Endothelial cell of umbilical vein (primary cell): ENCODE results near the gene FAM81A. TPM values are rescaled to one million over a fixed set of nuclear protein-coding genes. Genes with fewer than 3 reads are reported as not detected.

ENCODE experiments used
- BruUV-seq: library from RNA; stranded (reverse); fragments of 400-500 nt; replicated peaks from 2 replicates; lab custom pipeline; 2021; lab: Mats Ljungman, UMichigan
- CTCF ChIA-PET: fragments of 300-600, 350-600 bp; sonication (Branson Sonifier 250); formaldehyde crosslinking; loops from one replicate; lab custom pipeline; 2021; ENCODE audit warnings: antibody characterized with exemption, inconsistent platforms; lab: Charles Lee
- POLR2A ChIA-PET: fragments of 300-600, 350-600 bp; sonication (Branson Sonifier 250); formaldehyde crosslinking; loops from one replicate; lab custom pipeline; 2021; ENCODE audit warnings: antibody characterized with exemption, inconsistent platforms; lab: Charles Lee
- DNase-seq: peaks from one replicate; pipeline ENCODE4 v3.0.0-alpha.2; 2011; ENCODE audit warnings: low read depth, low spot score
- FAIRE-seq: peaks from 2 replicates; lab custom pipeline; 2011; peaks lifted over from hg19 to GRCh38; lab: Jason Lieb, UNC
- H2AFZ ChIP-seq: 2 replicates; pipeline ENCODE4 v1.6.0; 2012; ENCODE audit warnings: low read depth, low read length, control low read depth, inconsistent platforms
- H3K27ac ChIP-seq: 2 replicates; pipeline ENCODE4 v1.5.1; 2011; ENCODE audit warnings: low read depth, mild to moderate bottlenecking, control low read depth, low read length, moderate library complexity; ENCODE audit not compliant: insufficient read depth
- H3K27me3 ChIP-seq, 2 experiments: 2 replicates each; pipeline versions ENCODE4 v1.6.0 to v1.6.1; 2011; ENCODE audit warnings: low read length in 2 of 2, mixed read lengths in 1 of 2; ENCODE audit not compliant: control insufficient read depth in 2 of 2, insufficient read depth in 2 of 2
- H3K36me3 ChIP-seq, 2 experiments: 2 replicates in 1 of 2; 3 replicates in 1 of 2; pipeline ENCODE4 v1.5.1; 2011; ENCODE audit warnings: low read length in 2 of 2, mild to moderate bottlenecking in 1 of 2, moderate library complexity in 1 of 2; ENCODE audit not compliant: control insufficient read depth in 2 of 2, insufficient read depth in 2 of 2; ENCODE audit errors: extremely low read depth in 1 of 2
- H3K4me1 ChIP-seq: 3 replicates; pipeline ENCODE4 v1.5.1; 2011; ENCODE audit warnings: mild to moderate bottlenecking, low read length; ENCODE audit not compliant: control insufficient read depth, insufficient read depth; ENCODE audit errors: extremely low read depth
- H3K4me2 ChIP-seq: 2 replicates; pipeline ENCODE4 v1.6.1; 2011; ENCODE audit warnings: low read length, control low read depth, mixed read lengths; ENCODE audit not compliant: insufficient read depth
- H3K4me3 ChIP-seq, 3 experiments: fragments of 200-600 bp in 1 of 3; sonication (generic), shearing (Covaris generic) in 1 of 3; replicated peaks in 1 of 3; 2 replicates each; pipeline ENCODE4 v1.5.1; 2011 to 2016; ENCODE audit warnings: control low read depth in 3 of 3, low read length in 3 of 3, mild to moderate bottlenecking in 2 of 3, inconsistent platforms in 1 of 3, low read depth in 1 of 3, moderate library complexity in 1 of 3; ENCODE audit not compliant: insufficient read depth in 1 of 3
- H3K79me2 ChIP-seq: 2 replicates; pipeline ENCODE4 v1.6.0; 2012; ENCODE audit warnings: low read length, inconsistent platforms; ENCODE audit not compliant: control insufficient read depth, insufficient read depth
- H3K9ac ChIP-seq: replicated peaks from 2 replicates; pipeline ENCODE3; 2011; ENCODE audit warnings: low read length, control low read depth; ENCODE audit not compliant: insufficient read depth; ENCODE audit errors: extremely low read depth
- H3K9me1 ChIP-seq: replicated peaks from 3 replicates; pipeline ENCODE4 v1.6.0; 2011; ENCODE audit warnings: mild to moderate bottlenecking, low read length; ENCODE audit not compliant: control insufficient read depth, insufficient read depth; ENCODE audit errors: extremely low read depth
- H3K9me3 ChIP-seq: replicated peaks from 2 replicates; pipeline ENCODE4 v1.5.1; 2012; ENCODE audit warnings: low read length, inconsistent platforms; ENCODE audit not compliant: control insufficient read depth, insufficient read depth
- H4K20me1 ChIP-seq: replicated peaks from 2 replicates; pipeline ENCODE3; 2011; ENCODE audit warnings: mild to moderate bottlenecking, low read length; ENCODE audit not compliant: control insufficient read depth, insufficient read depth; ENCODE audit errors: extremely low read depth
- CTCF ChIP-seq, 2 donors: IDR thresholded peaks; 1 replicate in 1 of 2; 2 replicates in 1 of 2; pipeline ENCODE4 v1.5.1; 2011; ENCODE audit warnings: low read length in 2 of 2, mild to moderate bottlenecking in 2 of 2, moderate library complexity in 2 of 2, control low read depth in 1 of 2, inconsistent platforms in 1 of 2, low read depth in 1 of 2; ENCODE audit not compliant: insufficient read depth in 1 of 2; ENCODE audit errors: extremely low read depth in 1 of 2
- EZH2 ChIP-seq: IDR thresholded peaks from 2 replicates; pipeline ENCODE4 v1.6.1; 2012; ENCODE audit warnings: borderline replicate concordance, low read depth, mild to moderate bottlenecking, moderate library complexity, low read length, inconsistent platforms; ENCODE audit not compliant: severe bottlenecking
- FOS ChIP-seq: IDR thresholded peaks from 2 replicates; pipeline ENCODE4 v1.6.1; 2011; ENCODE audit warnings: mild to moderate bottlenecking, low read length, moderate library complexity, borderline replicate concordance; ENCODE audit not compliant: insufficient read depth
- GATA2 ChIP-seq: IDR thresholded peaks from 2 replicates; pipeline ENCODE4 v1.7.0; 2011; ENCODE audit warnings: low read depth, mild to moderate bottlenecking, moderate library complexity, mixed read lengths, low read length; ENCODE audit not compliant: insufficient read length, insufficient read depth
- JUN ChIP-seq: IDR thresholded peaks from 2 replicates; pipeline ENCODE4 v1.6.1; 2011; ENCODE audit warnings: borderline replicate concordance, low read depth; ENCODE audit not compliant: insufficient read length, insufficient read depth
- MYC ChIP-seq: IDR thresholded peaks from one replicate; pipeline ENCODE4 v1.6.1; 2011; ENCODE audit warnings: mild to moderate bottlenecking, low read depth, low read length
- POLR2A ChIP-seq: IDR thresholded peaks from 2 replicates; pipeline ENCODE4 v1.6.1; 2012; ENCODE audit warnings: low read depth, mild to moderate bottlenecking, control low read depth, low read length
- POLR2AphosphoS5 ChIP-seq: IDR thresholded peaks from 2 replicates; pipeline ENCODE4 v1.6.1; 2012; ENCODE audit warnings: low read depth, mild to moderate bottlenecking, control low read depth, low read length, moderate library complexity; ENCODE audit not compliant: insufficient read depth
- dilution Hi-C: fragments of 300-500 bp; cut with MboI; formaldehyde crosslinking; loops from one replicate; pipeline ENCODE4 v1.15.0; 2019; ENCODE audit warnings: low sequenced_read_pairs; ENCODE audit not compliant: extremely low pct_ligation_motif_present
- intact Hi-C: fragments of 100-400 bp; cut with micrococcal nuclease; formaldehyde crosslinking; loops from one replicate; pipeline ENCODE4 v1.10.0; 2022
- polyA plus RNA-seq, 4 experiments: library from polyadenylated mRNA; depleted of rRNA in 3 of 4; stranded (reverse) in 3 of 4; unstranded in 1 of 4; fragments of >200 nt; gene quantifications; 2 replicates each; pipeline versions ENCODE4 v1.2.1 to v1.2.3, GENCODE V29; 2011 to 2012; ENCODE audit warnings: missing spikeins in 1 of 4
- total RNA-seq: library from RNA; stranded (reverse); gene quantifications from 2 replicates; pipeline ENCODE4 v1.2.3, GENCODE V29; 2021
- TF ChIP-seq, protein P1 (sequence below): IDR thresholded peaks from 2 replicates; pipeline ENCODE4 v1.6.1; 2011; ENCODE audit not compliant: insufficient read depth, insufficient read length

FAM81A gene
- total and polyA plus RNA-seq, 2 donors (not counting 3 experiments of a cell fraction or from before 2014, with no cell fraction given), result 0.28 to 1.2 TPM

DNA sequence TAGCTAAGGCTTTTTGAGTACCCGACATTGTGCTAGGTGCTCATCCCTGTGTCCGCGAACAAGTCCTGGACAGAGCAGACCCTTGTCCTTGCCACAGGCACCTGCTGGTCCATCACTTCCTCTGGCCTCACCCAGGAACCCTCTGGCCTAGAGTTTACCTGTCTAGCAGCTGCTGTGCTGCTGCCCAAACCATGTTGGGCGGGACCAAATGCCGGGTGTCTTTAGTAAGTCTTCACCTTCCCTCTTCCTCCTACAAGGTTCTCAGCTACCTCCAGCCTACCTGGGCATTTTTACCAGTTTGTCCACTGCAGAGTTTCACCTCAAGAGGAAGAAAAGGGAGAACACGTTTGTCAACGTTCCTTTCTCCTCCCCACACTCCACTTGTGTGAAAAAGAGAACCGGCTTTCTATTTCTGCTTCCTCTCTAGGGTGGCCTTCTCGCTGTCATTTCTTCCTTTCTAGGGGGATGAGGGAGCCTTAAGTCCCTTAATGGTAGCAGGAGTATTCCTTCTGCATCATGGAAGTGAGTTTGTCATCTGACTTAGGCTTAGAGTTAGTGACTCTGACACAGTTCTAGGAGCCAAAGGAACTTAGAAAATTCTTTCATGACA is 93.2 kb downstream of the FAM81A start:
- no peak overlapping the region for H3K27ac ChIP-seq
- H3K4me3 ChIP-seq, result no peak overlapping the region
- no peak for TF ChIP-seq EZH2
- TF ChIP-seq GATA2, result no peak
- TF ChIP-seq FOS, result no peak
- TF ChIP-seq POLR2A, result no peak
- TF ChIP-seq, protein P1, sequence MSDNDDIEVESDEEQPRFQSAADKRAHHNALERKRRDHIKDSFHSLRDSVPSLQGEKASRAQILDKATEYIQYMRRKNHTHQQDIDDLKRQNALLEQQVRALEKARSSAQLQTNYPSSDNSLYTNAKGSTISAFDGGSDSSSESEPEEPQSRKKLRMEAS, result no peak
- no peak for TF ChIP-seq POLR2AphosphoS5
- TF ChIP-seq JUN, result no peak
- TF ChIP-seq MYC, result no peak
- TF ChIP-seq CTCF (IDR thresholded peaks at IDR 0.05; ENCODE audit: extremely low read depth in 1 of 2, insufficient read depth in 1 of 2, low read depth in 1 of 2, low read length in 2 of 2), result no peak
- no peak overlapping the region for H3K4me2 ChIP-seq
- H3K9me1 ChIP-seq, result no peaks in the 10 kb centered on the region
- dilution Hi-C loops (no loop called here), intact Hi-C loops (loop anchor here (5.0 kb wide), 1 partner anchor 796 kb away; no protein-coding TSS in a partner anchor)
- no peaks in the 10 kb centered on the region for H3K79me2 ChIP-seq
- H3K9ac ChIP-seq, result no peak overlapping the region
- H3K9me3 ChIP-seq, result no peaks in the 10 kb centered on the region
- DNase-seq (no peak), FAIRE-seq (no peak)
- H3K36me3 ChIP-seq, result no peaks in the 10 kb centered on the region
- ChIA-PET CTCF (interaction anchor here (0.6 kb wide), 1 partner anchor 160 kb away, joined by 3 read pairs; no protein-coding TSS in a partner anchor), POLR2A (no interaction called here)
- H3K27me3 ChIP-seq, result no peaks in the 10 kb centered on the region
- H3K4me1 ChIP-seq, result no peaks in the 10 kb centered on the region
- H2AFZ ChIP-seq, result no peak overlapping the region
- H4K20me1 ChIP-seq, result no peaks in the 10 kb centered on the region
- BruUV-seq, result no TSS peak
